Measurements from ENCODE around the gene PDE7B. TPM values are rescaled to one million over a fixed set of nuclear protein-coding genes. Genes with fewer than 3 reads are reported as not detected.
A peak's percentile ranks its signal among the peaks of the same experiment; 100 is the strongest.

Gene PDE7B
- polyA plus RNA-seq, 1 of the 3 experiments (the other 2 are of a cell fraction) = 1.9 TPM

- no peaks in the 10 kb centered on the region for H3K36me3 ChIP-seq (replicated peaks in 1 of 2; ENCODE audit: control insufficient read depth in 1 of 2, insufficient read depth in 2 of 2, low read length in 1 of 2)
- H3K27me3 ChIP-seq (ENCODE audit: insufficient read depth) = no peaks in the 10 kb centered on the region
- DNase-seq = no peak
- 58% methylated on average over 2 of the region's 2 CpGs for WGBS (ENCODE audit: low lambda C conversion rate)
- H3K9me3 ChIP-seq = no peaks in the 10 kb centered on the region
- H3K9me2 ChIP-seq = no peaks in the 10 kb centered on the region
- 0 out of 2 replicates have a peak overlapping the region, but pooled peaks have one; percentile 65 for H2AFZ ChIP-seq (ENCODE audit: low read depth)
- ChIA-PET POLR2A (no interaction called here), CTCF (interaction anchor here (0.9 to 1.1 kb wide), 2 partner anchors 39 to 356 kb away, joined by 3 read pairs; no protein-coding TSS in a partner anchor)
- no peak overlapping the region for H3K4me3 ChIP-seq (ENCODE audit: low read depth in 2 of 2, low read length in 1 of 2)
- H3K27ac ChIP-seq (ENCODE audit: low read depth in 2 of 2, low read length in 1 of 2) = peak overlapping the region in 1 of 2 experiments; percentile 59; a peak in 2 of 4 replicates
- H3K4me2 ChIP-seq = no peak overlapping the region
- no peaks in the 10 kb centered on the region for H3K79me2 ChIP-seq (ENCODE audit: insufficient read depth)
- H3K4me1 ChIP-seq (ENCODE audit: control insufficient read depth in 1 of 2, insufficient read depth in 2 of 2, low read depth in 1 of 2, low read length in 1 of 2) = no peaks in the 10 kb centered on the region; a peak in 1 of 4 replicates
- no peaks in the 10 kb centered on the region for H4K20me1 ChIP-seq (ENCODE audit: insufficient read depth)
- TF ChIP-seq TCF12 (IDR thresholded peaks at IDR 0.05) = peak; percentile 28; the same call in 1 of the 2 replicates
- no peak for TF ChIP-seq RXRA (IDR thresholded peaks at IDR 0.05; ENCODE audit: borderline replicate concordance, low read depth)
- no peak for TF ChIP-seq EP300 (IDR thresholded peaks at IDR 0.05; ENCODE audit: borderline replicate concordance in 1 of 2, low read depth in 1 of 2, low read length in 1 of 2)
- TF ChIP-seq NFIC (IDR thresholded peaks at IDR 0.05; ENCODE audit: borderline replicate concordance) = no peak
- H3K9ac ChIP-seq = no peak overlapping the region
- H3F3A ChIP-seq (replicated peaks; ENCODE audit: insufficient read depth) = peaks cover 3% of the 10 kb centered on the region
Observed at GRCh38 chr6:135870722-135871121, 19.2 kb downstream of the PDE7B start.

GRCh38 chr6:135871296-135871695, 19.8 kb downstream of the PDE7B start:
- DNase-seq = no peak
- H3K79me2 ChIP-seq (ENCODE audit: insufficient read depth) = no peaks in the 10 kb centered on the region
- no peaks in the 10 kb centered on the region for H4K20me1 ChIP-seq (ENCODE audit: insufficient read depth)
- no peak overlapping the region for H3K4me2 ChIP-seq
- no peaks in the 10 kb centered on the region for H3K9me2 ChIP-seq
- no peak for TF ChIP-seq ELF1 (IDR thresholded peaks at IDR 0.05)
- TF ChIP-seq POLR2AphosphoS5 (IDR thresholded peaks at IDR 0.05; ENCODE audit: low read depth, low read length) = no peak
- TF ChIP-seq FOXJ3 (CRISPR knock-in tag; IDR thresholded peaks at IDR 0.05) = no peak
- TF ChIP-seq PBX3 (IDR thresholded peaks at IDR 0.05) = no peak
- no peak for TF ChIP-seq CTCF (IDR thresholded peaks at IDR 0.05)
- no peak for TF ChIP-seq SIN3A (IDR thresholded peaks at IDR 0.05; ENCODE audit: borderline replicate concordance, low read depth, low read length)
- TF ChIP-seq EZH2phosphoT487 (IDR thresholded peaks at IDR 0.05; ENCODE audit: borderline replicate concordance, low read depth) = no peak
- TF ChIP-seq FOXM1 (IDR thresholded peaks at IDR 0.05; ENCODE audit: low read depth) = no peak
- TF ChIP-seq SMC3 (IDR thresholded peaks at IDR 0.05; ENCODE audit: low read depth, low read length) = no peak
- no peak for TF ChIP-seq USF2 (IDR thresholded peaks at IDR 0.05; ENCODE audit: borderline replicate concordance, low read depth, low read length)
- TF ChIP-seq FOSL2 (IDR thresholded peaks at IDR 0.05; ENCODE audit: borderline replicate concordance, low read depth) = no peak
- no peak for TF ChIP-seq RFX5 (IDR thresholded peaks at IDR 0.05; ENCODE audit: low read length)
- no peak for TF ChIP-seq IRF3 (IDR thresholded peaks at IDR 0.05; ENCODE audit: low read depth, low read length)
- no peak for TF ChIP-seq RAD21 (IDR thresholded peaks at IDR 0.05; ENCODE audit: low read length)
- TF ChIP-seq TEAD4 (IDR thresholded peaks at IDR 0.05; ENCODE audit: borderline replicate concordance, insufficient read depth) = no peak
- no peak for TF ChIP-seq REST (IDR thresholded peaks at IDR 0.05; ENCODE audit: low read depth, low read length)
- WGBS (ENCODE audit: low lambda C conversion rate) = 90% methylated on average over 1 of the region's 1 CpG
- H3K27me3 ChIP-seq (ENCODE audit: insufficient read depth) = no peaks in the 10 kb centered on the region
- H3F3A ChIP-seq (replicated peaks; ENCODE audit: insufficient read depth) = peaks cover 3% of the 10 kb centered on the region
- H2AFZ ChIP-seq (ENCODE audit: low read depth) = peak overlapping the region; percentile 65
- H3K9me3 ChIP-seq = no peaks in the 10 kb centered on the region
- POLR2A ChIA-PET = no interaction called here
- H3K4me1 ChIP-seq (ENCODE audit: control insufficient read depth in 1 of 2, insufficient read depth in 2 of 2, low read depth in 1 of 2, low read length in 1 of 2) = no peaks in the 10 kb centered on the region; a peak in 2 of 4 replicates
- H3K27ac ChIP-seq (ENCODE audit: low read depth in 2 of 2, low read length in 1 of 2) = peak overlapping the region in 1 of 2 experiments; percentile 59; a peak in 2 of 4 replicates
- no peak overlapping the region for H3K9ac ChIP-seq
- CTCF ChIA-PET = interaction anchor here (1.1 kb wide), 1 partner anchor 355 kb away, joined by 3 read pairs; no protein-coding TSS in a partner anchor
- H3K4me3 ChIP-seq (ENCODE audit: low read depth in 2 of 2, low read length in 1 of 2) = no peak overlapping the region
- no peaks in the 10 kb centered on the region for H3K36me3 ChIP-seq (replicated peaks in 1 of 2; ENCODE audit: control insufficient read depth in 1 of 2, insufficient read depth in 2 of 2, low read length in 1 of 2)

All from SK-N-SH (cell line).